HCT116 (cell line): Measurements from ENCODE around the gene DMGDH.

Experiments
- CEBPB ChIP-seq: IDR thresholded peaks from 2 replicates; pipeline ENCODE4 v1.6.1; 2012; ENCODE audit warnings: low read depth
- CTCF ChIP-seq, 3 experiments: fragments of 200-600 bp in 1 of 3; sonication (generic) in 1 of 3; IDR thresholded peaks in 2 of 3; conservative IDR thresholded peaks in 1 of 3; 2 replicates each; pipeline ENCODE4 v1.5.1; 2012 to 2017; ENCODE audit warnings: low read depth in 2 of 3, low read length in 2 of 3, antibody characterized with exemption in 1 of 3, borderline replicate concordance in 1 of 3, control low read depth in 1 of 3, mild to moderate bottlenecking in 1 of 3, mixed read lengths in 1 of 3, mixed run types in 1 of 3, moderate library complexity in 1 of 3; ENCODE audit not compliant: insufficient read depth in 1 of 3
- EZH2 ChIP-seq: fragments of 200-600 bp; sonication (generic); IDR thresholded peaks from 2 replicates; pipeline ENCODE4 v1.6.1; 2017; ENCODE audit warnings: antibody characterized with exemption, mixed run types
- EZH2phosphoT487 ChIP-seq: fragments of 200-600 bp; IDR thresholded peaks from 2 replicates; pipeline ENCODE4 v1.6.1; 2018; ENCODE audit warnings: antibody characterized with exemption, borderline replicate concordance
- JUND ChIP-seq: IDR thresholded peaks from 2 replicates; pipeline ENCODE4 v1.6.1; 2012
- MAX ChIP-seq: IDR thresholded peaks from 2 replicates; pipeline ENCODE4 v1.6.1; 2012
- POLR2A ChIP-seq: IDR thresholded peaks from 2 replicates; pipeline ENCODE4 v1.7.0; 2011; ENCODE audit warnings: borderline replicate concordance; ENCODE audit not compliant: insufficient read depth, insufficient read length; ENCODE audit errors: extremely low read depth
- POLR2AphosphoS5 ChIP-seq: IDR thresholded peaks from 2 replicates; pipeline ENCODE4 v1.6.1; 2011; ENCODE audit warnings: mild to moderate bottlenecking, low read depth, low read length, moderate library complexity
- REST ChIP-seq: IDR thresholded peaks from 2 replicates; pipeline ENCODE4 v1.6.1; 2012; ENCODE audit warnings: low read depth
- SIN3A ChIP-seq: IDR thresholded peaks from 2 replicates; pipeline ENCODE4 v1.6.1; 2012; ENCODE audit warnings: low read depth
- SP1 ChIP-seq: IDR thresholded peaks from 2 replicates; pipeline ENCODE4 v1.6.1; 2012; ENCODE audit warnings: low read depth
- YY1 ChIP-seq: IDR thresholded peaks from 2 replicates; pipeline ENCODE4 v1.6.1; 2011; ENCODE audit warnings: low read length, low read depth, moderate library complexity, mild to moderate bottlenecking; ENCODE audit not compliant: insufficient replicate concordance; ENCODE audit errors: extremely low read depth
- TF ChIP-seq, protein P1 (sequence below): IDR thresholded peaks from 2 replicates; pipeline ENCODE4 v1.6.1; 2011; ENCODE audit warnings: mild to moderate bottlenecking, low read length, moderate library complexity; ENCODE audit not compliant: insufficient replicate concordance; ENCODE audit errors: extremely low read depth

GRCh38 chr5:79059674-79060073 is 9.8 kb downstream of the DMGDH start:
- TF ChIP-seq POLR2A, result no peak
- no peak for TF ChIP-seq SP1
- TF ChIP-seq YY1, result no peak
- TF ChIP-seq JUND, result no peak
- TF ChIP-seq EZH2phosphoT487, result no peak
- no peak for TF ChIP-seq CTCF (IDR thresholded peaks at IDR 0.05 in 2 of 3, conservative IDR thresholded peaks at IDR 0.05 in 1 of 3; ENCODE audit: borderline replicate concordance in 1 of 3, insufficient read depth in 1 of 3, low read depth in 2 of 3, low read length in 2 of 3)
- no peak for TF ChIP-seq SIN3A
- no peak for TF ChIP-seq MAX
- TF ChIP-seq POLR2AphosphoS5, result no peak
- TF ChIP-seq, protein P1, sequence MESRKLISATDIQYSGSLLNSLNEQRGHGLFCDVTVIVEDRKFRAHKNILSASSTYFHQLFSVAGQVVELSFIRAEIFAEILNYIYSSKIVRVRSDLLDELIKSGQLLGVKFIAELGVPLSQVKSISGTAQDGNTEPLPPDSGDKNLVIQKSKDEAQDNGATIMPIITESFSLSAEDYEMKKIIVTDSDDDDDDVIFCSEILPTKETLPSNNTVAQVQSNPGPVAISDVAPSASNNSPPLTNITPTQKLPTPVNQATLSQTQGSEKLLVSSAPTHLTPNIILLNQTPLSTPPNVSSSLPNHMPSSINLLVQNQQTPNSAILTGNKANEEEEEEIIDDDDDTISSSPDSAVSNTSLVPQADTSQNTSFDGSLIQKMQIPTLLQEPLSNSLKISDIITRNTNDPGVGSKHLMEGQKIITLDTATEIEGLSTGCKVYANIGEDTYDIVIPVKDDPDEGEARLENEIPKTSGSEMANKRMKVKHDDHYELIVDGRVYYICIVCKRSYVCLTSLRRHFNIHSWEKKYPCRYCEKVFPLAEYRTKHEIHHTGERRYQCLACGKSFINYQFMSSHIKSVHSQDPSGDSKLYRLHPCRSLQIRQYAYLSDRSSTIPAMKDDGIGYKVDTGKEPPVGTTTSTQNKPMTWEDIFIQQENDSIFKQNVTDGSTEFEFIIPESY, result no peak
- no peak for TF ChIP-seq EZH2
- TF ChIP-seq REST, result no peak
- TF ChIP-seq CEBPB, result no peak
